Panc1 (cell line): ENCODE results near the gene DCN. TPM values are rescaled to one million over a fixed set of nuclear protein-coding genes. Genes with fewer than 3 reads are reported as not detected.

Experiments used
- ATAC-seq: fragments of 200-7000 bp; cut with Tn5 transposase; 2 replicates; pipeline ENCODE4 v1.9.1; 2020; ENCODE audit warnings: mild to moderate bottlenecking, moderate library complexity
- BruUV-seq: library from RNA; stranded (reverse); fragments of 400-500 nt; replicated peaks from 2 replicates; lab custom pipeline; 2021; lab: Mats Ljungman, UMichigan
- CTCF ChIA-PET: fragments of 300-600 bp; sonication (Branson Sonifier 250); formaldehyde crosslinking; loops from one replicate; lab custom pipeline; 2022; ENCODE audit warnings: antibody characterized with exemption; lab: Charles Lee
- POLR2A ChIA-PET: fragments of 300-600 bp; sonication (Branson Sonifier 250); formaldehyde crosslinking; loops from one replicate; lab custom pipeline; 2022; ENCODE audit warnings: antibody characterized with exemption; lab: Charles Lee
- DNase-seq: peaks from one replicate; pipeline ENCODE4 v3.0.0-alpha.2; 2010; ENCODE audit warnings: low read depth, low spot score
- H3K27ac ChIP-seq: 2 replicates; pipeline ENCODE4 v1.5.1; 2011; ENCODE audit warnings: mild to moderate bottlenecking, low read length, inconsistent platforms
- H3K27me3 ChIP-seq: fragments of 200-500 bp; sonication (Bioruptor generic); 2 replicates; pipeline ENCODE4 v1.6.0; 2014; ENCODE audit warnings: low read length, inconsistent platforms; ENCODE audit not compliant: control insufficient read depth, insufficient read depth
- H3K36me3 ChIP-seq: fragments of 200-500 bp; sonication (Bioruptor generic); 2 replicates; pipeline ENCODE4 v1.5.1; 2014; ENCODE audit warnings: inconsistent platforms, mild to moderate bottlenecking, low read length, moderate library complexity; ENCODE audit not compliant: control insufficient read depth, insufficient read depth
- H3K4me1 ChIP-seq: 2 replicates; pipeline ENCODE4 v1.5.1; 2011; ENCODE audit warnings: inconsistent platforms, mild to moderate bottlenecking, low read length, moderate library complexity; ENCODE audit not compliant: control insufficient read depth, insufficient read depth
- H3K4me3 ChIP-seq, 2 experiments: 2 replicates each; pipeline ENCODE4 v1.5.1; 2011 to 2012; ENCODE audit warnings: low read depth in 2 of 2, low read length in 2 of 2, mild to moderate bottlenecking in 2 of 2, inconsistent platforms in 1 of 2, moderate library complexity in 1 of 2
- H3K9me3 ChIP-seq: fragments of 200-500 bp; sonication (Bioruptor generic); 2 replicates; pipeline ENCODE4 v1.5.1; 2014; ENCODE audit warnings: low read depth, mild to moderate bottlenecking, inconsistent platforms, low read length, moderate library complexity; ENCODE audit not compliant: control insufficient read depth, insufficient read depth
- CTCF ChIP-seq: fragments of 450-650 bp; IDR thresholded peaks from 2 replicates; pipeline ENCODE4 v1.5.1; 2017; ENCODE audit warnings: mild to moderate bottlenecking
- POLR2AphosphoS5 ChIP-seq: IDR thresholded peaks from 2 replicates; pipeline ENCODE4 v1.6.1; 2012; ENCODE audit warnings: mild to moderate bottlenecking, low read depth, low read length, moderate library complexity
- SIN3A ChIP-seq: IDR thresholded peaks from 2 replicates; pipeline ENCODE4 v1.6.1; 2012; ENCODE audit warnings: low read depth, mild to moderate bottlenecking, low read length, moderate library complexity, borderline replicate concordance; ENCODE audit not compliant: insufficient read depth
- TCF7L2 ChIP-seq: IDR thresholded peaks from 2 replicates; pipeline ENCODE4 v1.6.1; 2011; ENCODE audit warnings: mild to moderate bottlenecking, low read depth, low read length, inconsistent platforms
- in situ Hi-C: cut with HindIII; loops from 2 replicates; pipeline ENCODE4 v1.10.0; 2016; ENCODE audit warnings: low sequenced_read_pairs, low pct_unique_long_range_greater_than_20kb
- intact Hi-C: fragments of 100-400 bp; cut with micrococcal nuclease; formaldehyde crosslinking; loops from one replicate; pipeline ENCODE4 v1.10.0; 2022; ENCODE audit not compliant: unreplicated experiment
- total RNA-seq: library from RNA; stranded (reverse); gene quantifications from one replicate; pipeline ENCODE4 v1.2.1, GENCODE V29; 2021; ENCODE audit not compliant: unreplicated experiment
- TF ChIP-seq, protein P1 (sequence below), 2 experiments: IDR thresholded peaks; 2 replicates each; pipeline ENCODE4 v1.6.1; 2011 to 2012; ENCODE audit warnings: low read depth in 2 of 2, control low read depth in 1 of 2, low read length in 1 of 2, mild to moderate bottlenecking in 1 of 2, moderate library complexity in 1 of 2; ENCODE audit not compliant: insufficient read depth in 1 of 2

Gene DCN
- total RNA-seq, 1 experiment from 2014 or later, result 1.9 TPM

GRCh38 chr12:91142221-91142631 lies 40.4 kb downstream of the DCN start:
- H3K4me3 ChIP-seq, result no peak overlapping the region
- intact Hi-C loops, result no loop called here
- no peaks in the 10 kb centered on the region for H3K27me3 ChIP-seq
- no peaks in the 10 kb centered on the region for H3K36me3 ChIP-seq
- H3K27ac ChIP-seq, result no peak overlapping the region
- DNase-seq (no peak), ATAC-seq (no peak)
- H3K4me1 ChIP-seq, result no peaks in the 10 kb centered on the region
- POLR2A ChIA-PET, result no interaction called here
- no TSS peak for BruUV-seq
- CTCF ChIA-PET, result no interaction called here
- H3K9me3 ChIP-seq, result no peaks in the 10 kb centered on the region
- in situ Hi-C loops, result no loop called here
- TF ChIP-seq, protein P1, sequence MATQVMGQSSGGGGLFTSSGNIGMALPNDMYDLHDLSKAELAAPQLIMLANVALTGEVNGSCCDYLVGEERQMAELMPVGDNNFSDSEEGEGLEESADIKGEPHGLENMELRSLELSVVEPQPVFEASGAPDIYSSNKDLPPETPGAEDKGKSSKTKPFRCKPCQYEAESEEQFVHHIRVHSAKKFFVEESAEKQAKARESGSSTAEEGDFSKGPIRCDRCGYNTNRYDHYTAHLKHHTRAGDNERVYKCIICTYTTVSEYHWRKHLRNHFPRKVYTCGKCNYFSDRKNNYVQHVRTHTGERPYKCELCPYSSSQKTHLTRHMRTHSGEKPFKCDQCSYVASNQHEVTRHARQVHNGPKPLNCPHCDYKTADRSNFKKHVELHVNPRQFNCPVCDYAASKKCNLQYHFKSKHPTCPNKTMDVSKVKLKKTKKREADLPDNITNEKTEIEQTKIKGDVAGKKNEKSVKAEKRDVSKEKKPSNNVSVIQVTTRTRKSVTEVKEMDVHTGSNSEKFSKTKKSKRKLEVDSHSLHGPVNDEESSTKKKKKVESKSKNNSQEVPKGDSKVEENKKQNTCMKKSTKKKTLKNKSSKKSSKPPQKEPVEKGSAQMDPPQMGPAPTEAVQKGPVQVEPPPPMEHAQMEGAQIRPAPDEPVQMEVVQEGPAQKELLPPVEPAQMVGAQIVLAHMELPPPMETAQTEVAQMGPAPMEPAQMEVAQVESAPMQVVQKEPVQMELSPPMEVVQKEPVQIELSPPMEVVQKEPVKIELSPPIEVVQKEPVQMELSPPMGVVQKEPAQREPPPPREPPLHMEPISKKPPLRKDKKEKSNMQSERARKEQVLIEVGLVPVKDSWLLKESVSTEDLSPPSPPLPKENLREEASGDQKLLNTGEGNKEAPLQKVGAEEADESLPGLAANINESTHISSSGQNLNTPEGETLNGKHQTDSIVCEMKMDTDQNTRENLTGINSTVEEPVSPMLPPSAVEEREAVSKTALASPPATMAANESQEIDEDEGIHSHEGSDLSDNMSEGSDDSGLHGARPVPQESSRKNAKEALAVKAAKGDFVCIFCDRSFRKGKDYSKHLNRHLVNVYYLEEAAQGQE (IDR thresholded peaks at IDR 0.05; ENCODE audit: insufficient read depth in 1 of 2, low read depth in 2 of 2, low read length in 1 of 2), result no peak
- no peak for TF ChIP-seq CTCF
- no peak for TF ChIP-seq POLR2AphosphoS5
- no peak for TF ChIP-seq SIN3A
- TF ChIP-seq TCF7L2, result no peak

GRCh38 chr12:91140026-91140931 lies 42.3 kb downstream of the DCN start:
- no peaks in the 10 kb centered on the region for H3K27me3 ChIP-seq
- in situ Hi-C loops (no loop called here), intact Hi-C loops (no loop called here)
- ATAC-seq (no peak), DNase-seq (no peak)
- no peaks in the 10 kb centered on the region for H3K4me1 ChIP-seq
- no peak overlapping the region for H3K4me3 ChIP-seq
- H3K36me3 ChIP-seq, result no peaks in the 10 kb centered on the region
- H3K27ac ChIP-seq, result no peak overlapping the region
- no TSS peak for BruUV-seq
- POLR2A ChIA-PET, result no interaction called here
- TF ChIP-seq, protein P1 (IDR thresholded peaks at IDR 0.05; ENCODE audit: insufficient read depth in 1 of 2, low read depth in 2 of 2, low read length in 1 of 2), result no peak
- TF ChIP-seq TCF7L2 (no peak), CTCF (no peak), SIN3A (no peak)
- CTCF ChIA-PET, result no interaction called here
- H3K9me3 ChIP-seq, result no peaks in the 10 kb centered on the region
